H9 (cell line): ENCODE data around the gene KRTAP2-1. TPM values are rescaled to one million over a fixed set of nuclear protein-coding genes. Genes with fewer than 3 reads are reported as not detected.

Experiments used
- DNase-seq: peaks from one replicate; pipeline ENCODE4 v3.0.0-alpha.2; 2017
- H2AFZ ChIP-seq: one replicate; pipeline ENCODE4 v1.6.1; 2013; ENCODE audit warnings: mild to moderate bottlenecking, low read length, control low read depth, moderate library complexity
- H2AK5ac ChIP-seq: 2 replicates; pipeline ENCODE4 v1.6.1; 2013; ENCODE audit warnings: low read length, control low read depth, mixed read lengths; ENCODE audit not compliant: insufficient read length
- H2BK120ac ChIP-seq: one replicate; pipeline ENCODE4 v1.6.1; 2013; ENCODE audit warnings: low read depth, mild to moderate bottlenecking, low read length, control low read depth, inconsistent platforms; ENCODE audit not compliant: poor library complexity, severe bottlenecking
- H2BK12ac ChIP-seq: 2 replicates; pipeline ENCODE4 v1.6.1; 2013; ENCODE audit warnings: low read length, control low read depth, mixed read lengths, low read depth; ENCODE audit not compliant: insufficient read length
- H2BK15ac ChIP-seq: 2 replicates; pipeline ENCODE4 v1.6.1; 2013; ENCODE audit warnings: low read depth, low read length, control low read depth
- H2BK20ac ChIP-seq: one replicate; pipeline ENCODE4 v1.6.1; 2013; ENCODE audit warnings: low read depth, mild to moderate bottlenecking, low read length, control low read depth, inconsistent platforms; ENCODE audit not compliant: poor library complexity, severe bottlenecking
- H2BK5ac ChIP-seq: 2 replicates; pipeline ENCODE4 v1.6.1; 2013; ENCODE audit warnings: low read length, control low read depth, mixed read lengths; ENCODE audit not compliant: insufficient read length
- H3K14ac ChIP-seq: 2 replicates; pipeline ENCODE4 v1.6.1; 2013; ENCODE audit warnings: low read length, control low read depth; ENCODE audit not compliant: insufficient read depth
- H3K18ac ChIP-seq: 2 replicates; pipeline ENCODE4 v1.6.1; 2013; ENCODE audit warnings: low read depth, mild to moderate bottlenecking, mixed read lengths, low read length, control low read depth; ENCODE audit not compliant: insufficient read length
- H3K23ac ChIP-seq: 2 replicates; pipeline ENCODE4 v1.6.1; 2013; ENCODE audit warnings: low read length, control low read depth, mixed read lengths, low read depth; ENCODE audit not compliant: insufficient read length
- H3K23me2 ChIP-seq: 2 replicates; pipeline ENCODE4 v1.6.1; 2013; ENCODE audit warnings: low read depth, mild to moderate bottlenecking, mixed read lengths, low read length, control low read depth; ENCODE audit not compliant: insufficient read length, poor library complexity, severe bottlenecking
- H3K27ac ChIP-seq: 2 replicates; pipeline ENCODE4 v1.5.1; 2013; ENCODE audit warnings: low read length, control low read depth, mixed read lengths, low read depth; ENCODE audit not compliant: insufficient read length
- H3K27me3 ChIP-seq: 2 replicates; pipeline ENCODE4 v1.6.1; 2013; ENCODE audit warnings: low read length, control low read depth, inconsistent platforms; ENCODE audit not compliant: insufficient read depth
- H3K4ac ChIP-seq: 2 replicates; pipeline ENCODE4 v1.6.1; 2013; ENCODE audit warnings: low read depth, mild to moderate bottlenecking, control low read depth, inconsistent platforms, low read length, moderate library complexity
- H3K4me1 ChIP-seq: 2 replicates; pipeline ENCODE4 v1.6.1; 2013; ENCODE audit warnings: low read length, control low read depth, inconsistent platforms; ENCODE audit not compliant: insufficient read depth
- H3K4me2 ChIP-seq: 2 replicates; pipeline ENCODE4 v1.6.1; 2013; ENCODE audit warnings: low read length, control low read depth, mixed read lengths; ENCODE audit not compliant: insufficient read length, insufficient read depth
- H3K56ac ChIP-seq: 2 replicates; pipeline ENCODE4 v1.6.1; 2013; ENCODE audit warnings: low read depth, mild to moderate bottlenecking, mixed read lengths, low read length, control low read depth; ENCODE audit not compliant: insufficient read length
- H3K79me1 ChIP-seq: 2 replicates; pipeline ENCODE4 v1.6.1; 2013; ENCODE audit warnings: low read depth, mild to moderate bottlenecking, moderate library complexity, low read length, control low read depth, inconsistent platforms; ENCODE audit not compliant: insufficient read depth, poor library complexity, severe bottlenecking
- H3K79me2 ChIP-seq: 2 replicates; pipeline ENCODE4 v1.6.1; 2013; ENCODE audit warnings: low read length, control low read depth, inconsistent platforms; ENCODE audit not compliant: insufficient read depth
- H3K9ac ChIP-seq: 2 replicates; pipeline ENCODE4 v1.6.1; 2013; ENCODE audit warnings: low read length, control low read depth, mixed read lengths; ENCODE audit not compliant: insufficient read length; ENCODE audit errors: extremely low read depth
- H3K9me3 ChIP-seq: one replicate; pipeline ENCODE4 v1.6.1; 2013; ENCODE audit warnings: low read depth, low read length, inconsistent platforms; ENCODE audit not compliant: control insufficient read depth
- H3T11ph ChIP-seq: one replicate; pipeline ENCODE4 v1.6.1; 2013; ENCODE audit warnings: mild to moderate bottlenecking, low read length, control low read depth, inconsistent platforms
- H4K20me1 ChIP-seq: one replicate; pipeline ENCODE4 v1.6.1; 2013; ENCODE audit not compliant: control insufficient read depth, insufficient read length, insufficient read depth
- H4K5ac ChIP-seq: 2 replicates; pipeline ENCODE4 v1.6.1; 2013; ENCODE audit warnings: low read depth, mild to moderate bottlenecking, mixed read lengths, low read length, control low read depth; ENCODE audit not compliant: insufficient read length
- H4K8ac ChIP-seq: replicated peaks from 2 replicates; pipeline ENCODE4 v1.6.1; 2013; ENCODE audit warnings: low read length, control low read depth, mixed read lengths, low read depth; ENCODE audit not compliant: insufficient read length
- H4K91ac ChIP-seq: 2 replicates; pipeline ENCODE4 v1.6.1; 2013; ENCODE audit warnings: low read depth, mild to moderate bottlenecking, moderate library complexity, mixed read lengths, low read length, control low read depth; ENCODE audit not compliant: insufficient read length
- H3K27ac Mint-ChIP-seq, 3 experiments: 2 replicates in 2 of 3; 3 replicates in 1 of 3; pipeline ENCODE4 v1.8.0; 2020 to 2021; ENCODE audit warnings: mixed read lengths in 3 of 3, mild to moderate bottlenecking in 1 of 3, moderate library complexity in 1 of 3
- H3K27me3 Mint-ChIP-seq: 2 replicates; pipeline ENCODE4 v1.8.0; 2021; ENCODE audit warnings: low read depth, mild to moderate bottlenecking, moderate library complexity, mixed read lengths
- H3K36me3 Mint-ChIP-seq, 3 experiments: 2 replicates in 2 of 3; 3 replicates in 1 of 3; pipeline ENCODE4 v1.8.0; 2020 to 2021; ENCODE audit warnings: low read depth in 3 of 3, mixed read lengths in 3 of 3; ENCODE audit not compliant: insufficient read depth in 1 of 3
- H3K4me1 Mint-ChIP-seq, 2 experiments: 2 replicates each; pipeline ENCODE4 v1.8.0; 2020; ENCODE audit warnings: mixed read lengths in 2 of 2
- H3K4me3 Mint-ChIP-seq, 2 experiments: 2 replicates in 1 of 2; 3 replicates in 1 of 2; pipeline ENCODE4 v1.8.0; 2020 to 2021; ENCODE audit warnings: mild to moderate bottlenecking in 2 of 2, mixed read lengths in 2 of 2, moderate library complexity in 1 of 2
- H3K9me3 Mint-ChIP-seq, 2 experiments: 2 replicates in 1 of 2; 3 replicates in 1 of 2; pipeline ENCODE4 v1.8.0; 2020; ENCODE audit warnings: mild to moderate bottlenecking in 2 of 2, mixed read lengths in 2 of 2, moderate library complexity in 1 of 2
- WGBS: extraction: QIAGEN DNeasy Blood & Tissue Kit; methylation state at CpG from one replicate; pipeline ENCODE4 v1.1.7; 2013; ENCODE audit warnings: missing lambda C conversion rate, low lambda C conversion rate, mixed read lengths; ENCODE audit not compliant: insufficient read length; ENCODE audit errors: extremely low coverage; 5-methylcytosine and 5-hydroxymethylcytosine counted together
- total RNA-seq: library from RNA; stranded (reverse); gene quantifications from 2 replicates; pipeline ENCODE4 v1.2.1, GENCODE V29; 2021
- TF ChIP-seq, protein P1 (sequence below): fragments of 200-600 bp; sonication (generic); conservative IDR thresholded peaks from 3 replicates; pipeline ENCODE4 v1.8.0; 2021; ENCODE audit warnings: antibody characterized with exemption, mild to moderate bottlenecking

Gene KRTAP2-1
- total RNA-seq, 1 experiment from 2014 or later = not detected

DNA sequence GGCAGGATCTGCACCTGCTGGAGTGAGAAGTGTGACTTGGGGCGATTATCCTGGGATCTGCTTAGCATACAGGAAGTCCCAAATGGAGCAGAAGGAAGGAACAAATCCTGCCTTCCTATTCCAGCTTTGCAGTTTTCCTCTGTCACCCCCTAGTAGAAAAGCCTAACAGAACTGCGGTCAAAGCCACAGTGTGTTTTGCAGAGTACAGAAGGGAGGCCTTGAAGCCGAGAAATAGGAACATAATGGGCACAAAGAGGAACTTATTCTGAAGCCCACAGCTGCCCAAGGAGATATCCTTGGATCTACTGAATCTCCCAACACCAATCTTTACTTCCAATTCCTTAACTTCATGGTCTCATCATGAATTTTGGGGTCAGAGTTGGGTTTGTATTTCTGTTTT is 28.6 kb downstream of the KRTAP2-1 start:
- H3K4me3 Mint-ChIP-seq = no peak overlapping the region
- no CpG with 5 or more reads among the region's 3 CpGs for WGBS
- H3K4me2 ChIP-seq = no peak overlapping the region
- no peaks in the 10 kb centered on the region for H3K27me3 ChIP-seq
- H2AK5ac ChIP-seq = no peak overlapping the region
- no peak overlapping the region for H2BK15ac ChIP-seq
- no peaks in the 10 kb centered on the region for H3K23me2 ChIP-seq
- H3K36me3 Mint-ChIP-seq = no peaks in the 10 kb centered on the region
- H4K91ac ChIP-seq = no peak overlapping the region
- no peaks in the 10 kb centered on the region for H3K4me1 ChIP-seq
- no peak overlapping the region for H2BK20ac ChIP-seq
- H3K79me1 ChIP-seq = no peaks in the 10 kb centered on the region
- no peak for DNase-seq
- no peak overlapping the region for H3K27ac ChIP-seq
- no peak overlapping the region for H2BK120ac ChIP-seq
- H3K4ac ChIP-seq = no peak overlapping the region
- no peaks in the 10 kb centered on the region for H3K27me3 Mint-ChIP-seq
- H3K27ac Mint-ChIP-seq = no peak overlapping the region
- no peak overlapping the region for H4K5ac ChIP-seq
- no peak overlapping the region for H3K56ac ChIP-seq
- H2AFZ ChIP-seq = no peak overlapping the region
- H2BK12ac ChIP-seq = no peak overlapping the region
- no peak overlapping the region for H3K18ac ChIP-seq
- no peak overlapping the region for H3K9ac ChIP-seq
- H3T11ph ChIP-seq = no peak overlapping the region
- H3K23ac ChIP-seq = no peak overlapping the region
- H4K8ac ChIP-seq = no peak overlapping the region
- TF ChIP-seq, protein P1, sequence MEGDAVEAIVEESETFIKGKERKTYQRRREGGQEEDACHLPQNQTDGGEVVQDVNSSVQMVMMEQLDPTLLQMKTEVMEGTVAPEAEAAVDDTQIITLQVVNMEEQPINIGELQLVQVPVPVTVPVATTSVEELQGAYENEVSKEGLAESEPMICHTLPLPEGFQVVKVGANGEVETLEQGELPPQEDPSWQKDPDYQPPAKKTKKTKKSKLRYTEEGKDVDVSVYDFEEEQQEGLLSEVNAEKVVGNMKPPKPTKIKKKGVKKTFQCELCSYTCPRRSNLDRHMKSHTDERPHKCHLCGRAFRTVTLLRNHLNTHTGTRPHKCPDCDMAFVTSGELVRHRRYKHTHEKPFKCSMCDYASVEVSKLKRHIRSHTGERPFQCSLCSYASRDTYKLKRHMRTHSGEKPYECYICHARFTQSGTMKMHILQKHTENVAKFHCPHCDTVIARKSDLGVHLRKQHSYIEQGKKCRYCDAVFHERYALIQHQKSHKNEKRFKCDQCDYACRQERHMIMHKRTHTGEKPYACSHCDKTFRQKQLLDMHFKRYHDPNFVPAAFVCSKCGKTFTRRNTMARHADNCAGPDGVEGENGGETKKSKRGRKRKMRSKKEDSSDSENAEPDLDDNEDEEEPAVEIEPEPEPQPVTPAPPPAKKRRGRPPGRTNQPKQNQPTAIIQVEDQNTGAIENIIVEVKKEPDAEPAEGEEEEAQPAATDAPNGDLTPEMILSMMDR = no peak
- no peaks in the 10 kb centered on the region for H4K20me1 ChIP-seq
- no peaks in the 10 kb centered on the region for H3K79me2 ChIP-seq
- no peak overlapping the region for H2BK5ac ChIP-seq
- peaks cover 0 to 2% of the 10 kb centered on the region in 2 experiments; a peak in 1 of 4 replicates for H3K4me1 Mint-ChIP-seq
- no peaks in the 10 kb centered on the region for H3K9me3 ChIP-seq
- no peak overlapping the region for H3K14ac ChIP-seq
- peaks cover 0 to 3% of the 10 kb centered on the region in 2 experiments; a peak in 1 of 5 replicates for H3K9me3 Mint-ChIP-seq
